ENCODE data around the gene DVL3. TPM values are rescaled to one million over a fixed set of nuclear protein-coding genes. Genes with fewer than 3 reads are reported as not detected.
"Not testable (repeated sequence)": the region's sequence is repeated elsewhere in the genome, so short reads cannot be mapped to it uniquely, and the experiment has no call there.

Gene DVL3
- total RNA-seq, 2 donors from 2014 or later: 52.3 to 60.3 TPM

DNA sequence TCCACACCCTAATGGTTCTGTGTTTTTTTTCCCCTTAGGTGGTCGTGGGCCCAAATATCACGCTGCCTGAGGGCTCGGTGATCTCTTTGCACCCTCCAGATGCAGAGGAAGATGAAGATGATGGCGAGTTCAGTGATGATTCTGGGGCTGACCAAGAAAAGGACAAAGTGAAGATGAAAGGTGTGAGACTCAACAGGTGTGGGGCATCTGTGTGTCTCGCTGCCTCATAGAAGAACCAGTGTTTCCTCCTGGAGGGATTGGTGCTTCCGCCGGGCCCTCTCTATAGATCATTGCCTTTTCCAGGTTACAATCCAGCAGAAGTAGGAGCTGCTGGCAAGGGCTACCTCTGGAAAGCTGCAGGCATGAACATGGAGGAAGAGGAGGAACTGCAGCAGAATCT, 13.0 kb upstream of the DVL3 start:
- H3K27me3 Mint-ChIP-seq: no peaks in the 10 kb centered on the region
- H3K4me3 Mint-ChIP-seq: no peak overlapping the region
- peaks cover 9 to 17% of the 10 kb centered on the region in 2 donors for H3K4me1 Mint-ChIP-seq (ENCODE audit: low read depth in 2 of 2)
- peaks cover 8% of the 10 kb centered on the region for H3K36me3 Mint-ChIP-seq
- no peak for ATAC-seq
- no peaks in the 10 kb centered on the region for H3K9me3 Mint-ChIP-seq
- no peak for DNase-seq (ENCODE audit: low spot score)
- peak overlapping the region in 1 of 2 donors; percentile 29 for H3K27ac Mint-ChIP-seq

- H3K4me1 Mint-ChIP-seq (ENCODE audit: low read depth in 2 of 2): peaks cover 4 to 7% of the 10 kb centered on the region in 2 donors
- DNase-seq (ENCODE audit: low spot score) (no peak), ATAC-seq (no peak)
- H3K9me3 Mint-ChIP-seq: no peaks in the 10 kb centered on the region
- no peak overlapping the region for H3K4me3 Mint-ChIP-seq
- peaks cover 8% of the 10 kb centered on the region for H3K36me3 Mint-ChIP-seq
- no peaks in the 10 kb centered on the region for H3K27me3 Mint-ChIP-seq
- no peak overlapping the region for H3K27ac Mint-ChIP-seq
These were observed 11.8 kb upstream of the DVL3 start for GRCh38 chr3:184143327-184143726.

GRCh38 chr3:184144505-184144904, 10.7 kb upstream of the DVL3 start:
- DNase-seq (ENCODE audit: low spot score) (no peak), ATAC-seq (no peak)
- no peak overlapping the region for H3K4me3 Mint-ChIP-seq
- no peaks in the 10 kb centered on the region for H3K27me3 Mint-ChIP-seq
- H3K4me1 Mint-ChIP-seq (ENCODE audit: low read depth in 2 of 2): peaks cover 4 to 7% of the 10 kb centered on the region in 2 donors
- no peaks in the 10 kb centered on the region for H3K9me3 Mint-ChIP-seq
- H3K27ac Mint-ChIP-seq: no peak overlapping the region
- peaks cover 8% of the 10 kb centered on the region for H3K36me3 Mint-ChIP-seq

- Mint-ChIP-seq H3K4me3 (no peak overlapping the region), H3K36me3 (peaks cover 8% of the 10 kb centered on the region), H3K27ac (no peak overlapping the region), H3K9me3 (no peaks in the 10 kb centered on the region), H3K4me1 (ENCODE audit: low read depth in 2 of 2) (peaks cover 4 to 7% of the 10 kb centered on the region in 2 donors), H3K27me3 (no peaks in the 10 kb centered on the region)
- DNase-seq (ENCODE audit: low spot score) (no peak), ATAC-seq (no peak)
These were observed 10.1 kb upstream of the DVL3 start for GRCh38 chr3:184145111-184145524.

DNA sequence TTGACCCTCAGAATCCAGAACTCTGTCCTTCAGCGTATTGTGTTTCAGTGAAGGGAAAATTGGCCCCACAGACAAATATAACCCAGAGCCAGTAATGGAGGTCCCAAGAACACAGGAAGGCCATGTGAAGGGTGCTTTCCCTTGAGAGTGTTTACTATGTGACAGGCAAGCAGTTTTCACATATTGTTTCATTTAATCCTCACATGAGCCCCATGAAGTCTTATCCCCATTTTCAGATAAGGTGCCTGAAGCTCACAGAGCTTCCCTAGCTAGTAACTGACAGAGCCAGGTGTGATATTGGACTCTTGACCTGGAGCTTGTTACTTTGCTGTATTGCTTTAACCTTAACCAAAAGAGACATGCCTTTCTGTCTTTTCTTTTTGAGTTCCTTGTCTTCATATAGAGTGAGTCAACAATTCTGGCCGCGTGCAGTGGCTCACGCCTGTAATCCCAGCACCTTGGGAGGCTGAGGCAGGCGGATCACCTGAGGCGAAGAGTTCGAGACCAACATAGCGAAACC, 9.4 kb upstream of the DVL3 start:
- Mint-ChIP-seq H3K9me3 (no peaks in the 10 kb centered on the region), H3K4me1 (ENCODE audit: low read depth in 2 of 2) (peaks cover 4 to 7% of the 10 kb centered on the region in 2 donors), H3K4me3 (no peak overlapping the region), H3K36me3 (peaks cover 8% of the 10 kb centered on the region), H3K27ac (no peak overlapping the region), H3K27me3 (no peaks in the 10 kb centered on the region)
- DNase-seq (ENCODE audit: low spot score): no peak
- no peak for ATAC-seq

DNA sequence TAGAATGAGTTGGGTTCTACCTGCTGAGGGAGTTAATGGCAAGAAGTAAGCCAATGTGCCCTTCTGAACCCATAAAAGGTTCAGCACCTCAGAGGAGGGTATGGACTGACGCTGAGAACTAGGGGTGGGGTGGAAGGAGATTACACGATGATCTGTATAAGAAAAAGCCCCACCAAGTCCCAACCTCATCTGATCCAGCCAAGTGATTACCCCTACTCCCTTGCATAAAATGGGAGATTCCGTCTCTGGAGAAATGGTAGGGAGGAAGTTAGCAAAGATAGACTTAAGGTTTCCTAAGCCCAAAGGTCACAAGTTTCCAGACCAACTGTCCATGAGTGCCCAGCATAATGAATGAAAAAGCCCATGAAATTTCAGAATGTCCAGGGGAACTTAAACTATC, 7.1 kb upstream of the DVL3 start:
- ATAC-seq: no peak
- DNase-seq (ENCODE audit: low spot score): no peak
- Mint-ChIP-seq H3K4me1 (ENCODE audit: low read depth in 2 of 2) (peaks cover under 1 to 4% of the 10 kb centered on the region in 2 donors), H3K36me3 (no peaks in the 10 kb centered on the region), H3K9me3 (no peaks in the 10 kb centered on the region), H3K27me3 (no peaks in the 10 kb centered on the region), H3K27ac (no peak overlapping the region), H3K4me3 (no peak overlapping the region)

- H3K9me3 Mint-ChIP-seq: no peaks in the 10 kb centered on the region
- no peak overlapping the region for H3K27ac Mint-ChIP-seq
- H3K4me1 Mint-ChIP-seq (ENCODE audit: low read depth in 2 of 2): peaks cover 4 to 5% of the 10 kb centered on the region in 2 donors
- H3K36me3 Mint-ChIP-seq: no peaks in the 10 kb centered on the region
- ATAC-seq (no peak), DNase-seq (ENCODE audit: low spot score) (no peak)
- H3K4me3 Mint-ChIP-seq: no peak overlapping the region
- no peaks in the 10 kb centered on the region for H3K27me3 Mint-ChIP-seq
These were observed 6.1 kb upstream of the DVL3 start for GRCh38 chr3:184149123-184149522.

DNA sequence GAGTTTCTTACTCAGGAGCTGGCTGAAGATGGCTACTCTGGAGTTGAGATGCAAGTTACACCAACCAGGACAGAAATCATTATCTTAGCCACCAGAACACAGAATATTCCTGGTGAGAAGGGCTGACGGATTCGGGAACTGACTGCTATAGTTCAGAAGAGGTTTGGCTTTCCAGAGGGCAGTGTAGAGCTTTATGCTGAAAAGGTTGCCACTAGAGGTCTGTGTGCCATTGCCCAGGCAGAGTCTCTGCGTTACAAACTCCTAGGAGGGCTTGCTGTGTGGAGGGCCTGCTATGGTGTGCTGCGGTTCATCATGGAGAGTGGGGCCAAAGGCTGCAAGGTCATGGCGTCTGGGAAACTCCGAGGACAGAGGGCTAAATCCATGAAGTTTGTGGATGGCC, 5.4 kb upstream of the DVL3 start:
- H3K27me3 Mint-ChIP-seq; H3K9me3 Mint-ChIP-seq; ATAC-seq; DNase-seq (ENCODE audit: low spot score); H3K4me3 Mint-ChIP-seq; H3K36me3 Mint-ChIP-seq; H3K27ac Mint-ChIP-seq; H3K4me1 Mint-ChIP-seq (ENCODE audit: low read depth in 2 of 2): not testable (repeated sequence)

DNA sequence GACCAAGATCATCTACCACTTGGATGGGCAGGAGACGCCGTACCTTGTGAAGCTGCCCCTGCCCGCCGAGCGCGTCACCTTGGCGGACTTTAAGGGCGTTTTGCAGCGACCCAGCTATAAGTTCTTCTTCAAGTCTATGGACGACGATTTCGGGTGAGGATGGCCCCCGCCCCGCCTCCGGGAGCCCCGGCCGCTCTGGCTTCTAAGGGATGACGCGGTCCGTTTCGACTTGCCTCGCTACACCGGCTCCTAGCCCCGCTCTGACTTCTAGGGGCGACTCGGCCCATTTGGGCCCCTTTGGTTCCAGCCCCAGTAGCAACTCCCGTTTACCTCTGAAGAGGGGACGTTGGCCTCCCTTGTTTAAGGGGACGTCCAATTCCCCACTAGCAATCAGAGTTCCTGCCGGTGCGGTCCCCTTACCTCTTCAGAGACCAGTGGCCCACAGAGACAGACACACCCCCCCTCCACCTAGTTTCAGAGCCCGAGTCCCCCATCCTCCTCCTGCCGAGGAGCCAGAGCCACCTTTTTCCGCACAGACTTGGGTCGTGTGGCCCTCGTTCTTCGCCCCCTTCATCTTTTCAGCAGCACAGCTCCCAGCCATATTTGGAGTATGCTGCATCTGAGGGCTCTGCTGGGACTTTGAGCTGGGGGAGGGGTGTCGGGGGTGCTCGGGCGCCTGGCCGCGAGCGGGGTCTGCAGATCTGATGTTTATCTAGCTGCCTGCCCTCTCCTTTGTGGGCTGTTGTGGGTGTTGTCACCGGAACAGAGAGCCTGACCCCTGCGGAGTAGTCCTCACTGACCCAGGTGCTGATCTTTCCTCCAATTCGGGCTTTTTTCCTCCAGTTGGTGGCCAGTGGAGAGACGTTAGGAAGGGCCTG, 706 bp downstream of the DVL3 start:
- no peaks in the 10 kb centered on the region for H3K27me3 Mint-ChIP-seq
- H3K36me3 Mint-ChIP-seq: no peaks in the 10 kb centered on the region
- ATAC-seq (peak; percentile 61 to 71), DNase-seq (ENCODE audit: low spot score) (peak; percentile 59)
- no peaks in the 10 kb centered on the region for H3K9me3 Mint-ChIP-seq
- H3K27ac Mint-ChIP-seq: peak overlapping the region; percentile 77 to 87
- peaks cover 27 to 30% of the 10 kb centered on the region in 2 donors for H3K4me1 Mint-ChIP-seq (ENCODE audit: low read depth in 2 of 2)
- H3K4me3 Mint-ChIP-seq: peak overlapping the region; percentile 97

DNA sequence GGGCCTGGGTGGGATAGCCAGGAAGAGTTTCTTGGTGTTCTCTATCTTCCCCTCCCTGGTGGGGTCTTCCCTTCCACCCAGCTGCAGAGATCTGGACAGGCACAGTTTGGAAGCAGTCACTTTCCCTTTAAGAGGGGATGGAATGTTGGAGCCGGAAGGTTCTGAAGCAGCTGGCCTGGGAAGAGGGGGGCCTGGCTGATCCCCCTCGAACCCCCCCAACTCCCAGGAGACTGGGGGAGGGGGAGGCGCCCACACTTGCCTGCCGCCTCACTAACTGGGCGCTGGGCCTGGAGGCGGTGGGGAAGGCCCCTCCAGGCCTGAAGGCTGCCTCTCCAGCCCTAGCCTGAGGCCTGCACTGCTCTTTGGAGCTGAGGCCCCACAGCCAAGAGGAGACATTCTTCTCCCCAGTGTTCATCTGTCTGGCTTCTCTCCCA, 1.4 kb downstream of the DVL3 start:
- Mint-ChIP-seq H3K27me3 (no peaks in the 10 kb centered on the region), H3K36me3 (no peaks in the 10 kb centered on the region), H3K27ac (peak overlapping the region; percentile 77 to 87), H3K4me3 (peak overlapping the region; percentile 97), H3K9me3 (no peaks in the 10 kb centered on the region), H3K4me1 (ENCODE audit: low read depth in 2 of 2) (peaks cover 30 to 34% of the 10 kb centered on the region in 2 donors)
- ATAC-seq (no peak), DNase-seq (ENCODE audit: low spot score) (no peak)

GRCh38 chr3:184157206-184157605, 2.0 kb downstream of the DVL3 start:
- Mint-ChIP-seq H3K27me3 (no peaks in the 10 kb centered on the region), H3K4me3 (peak overlapping the region; percentile 97), H3K9me3 (no peaks in the 10 kb centered on the region), H3K36me3 (no peaks in the 10 kb centered on the region), H3K4me1 (ENCODE audit: low read depth in 2 of 2) (peaks cover 31 to 36% of the 10 kb centered on the region in 2 donors), H3K27ac (peak overlapping the region; percentile 77 to 87)
- ATAC-seq: no peak
- no peak for DNase-seq (ENCODE audit: low spot score)

- no peaks in the 10 kb centered on the region for H3K36me3 Mint-ChIP-seq
- H3K27ac Mint-ChIP-seq: peak overlapping the region in 1 of 2 donors; percentile 51
- ATAC-seq: no peak
- no peaks in the 10 kb centered on the region for H3K27me3 Mint-ChIP-seq
- H3K9me3 Mint-ChIP-seq: no peaks in the 10 kb centered on the region
- DNase-seq (ENCODE audit: low spot score): no peak
- no peak overlapping the region for H3K4me3 Mint-ChIP-seq
- H3K4me1 Mint-ChIP-seq (ENCODE audit: low read depth in 2 of 2): peaks cover 31 to 37% of the 10 kb centered on the region in 2 donors
These were observed 3.2 kb downstream of the DVL3 start for GRCh38 chr3:184158404-184158803.

GRCh38 chr3:184160456-184160855, 5.3 kb downstream of the DVL3 start:
- no peak overlapping the region for H3K4me3 Mint-ChIP-seq
- DNase-seq (ENCODE audit: low spot score) (no peak), ATAC-seq (peak in 1 of 2 donors; percentile 59)
- no peaks in the 10 kb centered on the region for H3K27me3 Mint-ChIP-seq
- peaks cover 36 to 38% of the 10 kb centered on the region in 2 donors for H3K4me1 Mint-ChIP-seq (ENCODE audit: low read depth in 2 of 2)
- no peaks in the 10 kb centered on the region for H3K36me3 Mint-ChIP-seq
- no peaks in the 10 kb centered on the region for H3K9me3 Mint-ChIP-seq
- no peak overlapping the region for H3K27ac Mint-ChIP-seq

DNA sequence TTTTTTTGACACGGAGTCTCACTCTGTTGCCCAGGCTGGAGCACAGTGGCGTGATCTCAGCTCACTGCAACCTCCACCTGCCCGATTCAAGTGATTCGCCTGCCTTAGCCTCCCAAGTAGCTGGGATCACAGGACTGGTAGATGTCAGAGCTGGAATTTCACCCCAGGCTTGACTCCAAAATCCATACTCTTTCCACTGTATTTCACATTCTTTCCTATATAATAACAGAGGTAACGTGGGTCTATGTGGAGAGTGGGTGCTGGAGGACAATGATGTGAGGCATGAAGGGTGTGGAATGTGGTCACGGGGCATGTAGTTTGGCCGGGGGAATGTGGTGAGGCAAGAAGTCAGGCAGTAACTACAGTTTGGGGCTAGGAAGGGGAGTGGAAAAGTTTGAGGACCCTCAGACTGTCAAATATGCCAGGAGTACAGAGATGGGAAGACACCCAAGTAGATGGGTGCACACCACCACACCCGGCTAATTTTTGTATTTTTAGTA, 7.4 kb downstream of the DVL3 start:
- H3K9me3 Mint-ChIP-seq; H3K36me3 Mint-ChIP-seq; H3K4me3 Mint-ChIP-seq; ATAC-seq; H3K27me3 Mint-ChIP-seq; DNase-seq (ENCODE audit: low spot score): not testable (repeated sequence)
- Mint-ChIP-seq H3K4me1 (ENCODE audit: low read depth in 2 of 2) (peaks cover 26 to 28% of the 10 kb centered on the region in 2 donors), H3K27ac (peak overlapping the region in 1 of 2 donors; percentile 33)
